Type B pancreatic cell (in vitro differentiated cells): ENCODE data around the gene NXN. TPM values are rescaled to one million over a fixed set of nuclear protein-coding genes. Genes with fewer than 3 reads are reported as not detected.

Experiments
- DNase-seq: peaks from one replicate; pipeline ENCODE4 v3.0.0; 2021; ENCODE audit warnings: mixed read lengths; ENCODE audit not compliant: unreplicated experiment; ENCODE audit errors: extremely low spot score
- H3K27ac Mint-ChIP-seq: 2 replicates; pipeline ENCODE4 v1.8.0; 2021; ENCODE audit warnings: mild to moderate bottlenecking, mixed read lengths
- H3K27me3 Mint-ChIP-seq: 2 replicates; pipeline ENCODE4 v1.8.0; 2021; ENCODE audit warnings: mixed read lengths
- H3K36me3 Mint-ChIP-seq: 2 replicates; pipeline ENCODE4 v1.8.0; 2021; ENCODE audit warnings: mixed read lengths
- H3K4me1 Mint-ChIP-seq: one replicate; pipeline ENCODE4 v1.8.0; 2021; ENCODE audit warnings: mixed read lengths; ENCODE audit not compliant: unreplicated experiment
- H3K4me3 Mint-ChIP-seq: 2 replicates; pipeline ENCODE4 v1.8.0; 2021; ENCODE audit warnings: mild to moderate bottlenecking, mixed read lengths
- H3K9me3 Mint-ChIP-seq: 2 replicates; pipeline ENCODE4 v1.8.0; 2021; ENCODE audit warnings: mixed read lengths
- CTCF ChIP-seq: fragments of 200-600 bp; sonication (generic); conservative IDR thresholded peaks from 2 replicates; pipeline ENCODE4 v1.5.0; 2021; ENCODE audit warnings: antibody characterized with exemption, mild to moderate bottlenecking
- total RNA-seq: library from RNA; stranded (reverse); gene quantifications from 2 replicates; pipeline ENCODE4 v1.2.1, GENCODE V29; 2021; ENCODE audit warnings: low replicate concordance

NXN gene
- total RNA-seq, 1 donor from 2014 or later: 68.0 TPM

GRCh38 chr17:1009229-1010085 is 29.9 kb upstream of the NXN start:
- no peak for TF ChIP-seq CTCF
- Mint-ChIP-seq H3K27me3 (no peaks in the 10 kb centered on the region), H3K27ac (no peak overlapping the region), H3K36me3 (no peaks in the 10 kb centered on the region), H3K4me1 (peaks cover 9% of the 10 kb centered on the region), H3K4me3 (no peak overlapping the region), H3K9me3 (no peaks in the 10 kb centered on the region)
- DNase-seq: no peak

GRCh38 chr17:1008008-1008761 is 28.6 kb upstream of the NXN start:
- H3K9me3 Mint-ChIP-seq: no peaks in the 10 kb centered on the region
- DNase-seq: no peak
- no peaks in the 10 kb centered on the region for H3K27me3 Mint-ChIP-seq
- no peak overlapping the region for H3K27ac Mint-ChIP-seq
- H3K36me3 Mint-ChIP-seq: no peaks in the 10 kb centered on the region
- no peak for TF ChIP-seq CTCF
- H3K4me1 Mint-ChIP-seq: peaks cover 13% of the 10 kb centered on the region
- H3K4me3 Mint-ChIP-seq: no peak overlapping the region

- Mint-ChIP-seq H3K4me3 (no peak overlapping the region), H3K27me3 (no peaks in the 10 kb centered on the region), H3K36me3 (no peaks in the 10 kb centered on the region), H3K27ac (no peak overlapping the region), H3K4me1 (peaks cover 20% of the 10 kb centered on the region), H3K9me3 (no peaks in the 10 kb centered on the region)
- no peak for TF ChIP-seq CTCF
- no peak for DNase-seq
These were observed 27.9 kb upstream of the NXN start for GRCh38 chr17:1007310-1008007.

GRCh38 chr17:1006054-1006453 is 26.5 kb upstream of the NXN start:
- H3K27me3 Mint-ChIP-seq: no peaks in the 10 kb centered on the region
- no peak overlapping the region for H3K27ac Mint-ChIP-seq
- H3K9me3 Mint-ChIP-seq: no peaks in the 10 kb centered on the region
- H3K4me1 Mint-ChIP-seq: peaks cover 29% of the 10 kb centered on the region
- peaks cover 7% of the 10 kb centered on the region for H3K36me3 Mint-ChIP-seq
- TF ChIP-seq CTCF: no peak
- DNase-seq: no peak
- H3K4me3 Mint-ChIP-seq: no peak overlapping the region

GRCh38 chr17:1005361-1005946 is 25.9 kb upstream of the NXN start:
- no peak for TF ChIP-seq CTCF
- Mint-ChIP-seq H3K4me3 (peak overlapping the region; percentile 35), H3K27ac (peak overlapping the region; percentile 61), H3K9me3 (no peaks in the 10 kb centered on the region), H3K4me1 (peaks cover 35% of the 10 kb centered on the region), H3K27me3 (no peaks in the 10 kb centered on the region), H3K36me3 (peaks cover 11% of the 10 kb centered on the region)
- DNase-seq: no peak
